ENCODE results near the gene RIMBP2. TPM values are rescaled to one million over a fixed set of nuclear protein-coding genes. Genes with fewer than 3 reads are reported as not detected.

The RIMBP2 gene
- total RNA-seq, 1 experiment from 2014 or later, result 0.95 TPM

GRCh38 chr12:130449291-130449690 is 266.8 kb downstream of the RIMBP2 start:
- no TSS peak for BruUV-seq (replicated peaks)
- no peak for TF ChIP-seq CTCF (conservative IDR thresholded peaks at IDR 0.05; ENCODE audit: low read depth, low read length)
- no peak for TF ChIP-seq EZH2 (IDR thresholded peaks at IDR 0.05; ENCODE audit: borderline replicate concordance, low read depth, low read length, poor library complexity, severe bottlenecking)
- CTCF ChIA-PET, result no interaction called here
- DNase-seq (ENCODE audit: low spot score), result no peak
- no peaks in the 10 kb centered on the region for H3K36me3 ChIP-seq (ENCODE audit: insufficient read depth, low read length, poor library complexity, severe bottlenecking)
- intact Hi-C loops (cut with micrococcal nuclease; ENCODE audit: unreplicated experiment), result no loop called here
- POLR2A ChIA-PET (ENCODE audit: low non-redundant PET), result no interaction called here
- no peak overlapping the region for H3K27ac ChIP-seq (ENCODE audit: low read depth, low read length, poor library complexity, severe bottlenecking)
- no peaks in the 10 kb centered on the region for H3K27me3 ChIP-seq (replicated peaks; ENCODE audit: insufficient read depth, low read depth, low read length, poor library complexity)
- H3K9me3 ChIP-seq (ENCODE audit: low read depth, low read length, poor library complexity, severe bottlenecking), result no peaks in the 10 kb centered on the region
- H3K4me3 ChIP-seq (ENCODE audit: low read depth, low read length, poor library complexity, severe bottlenecking), result no peak overlapping the region
- no peaks in the 10 kb centered on the region for H3K4me1 ChIP-seq (ENCODE audit: insufficient read depth, low read length, poor library complexity, severe bottlenecking)

GRCh38 chr12:130448044-130448821 is 267.9 kb downstream of the RIMBP2 start:
- no peak for DNase-seq (ENCODE audit: low spot score)
- TF ChIP-seq CTCF (conservative IDR thresholded peaks at IDR 0.05; ENCODE audit: low read depth, low read length) (no peak), EZH2 (IDR thresholded peaks at IDR 0.05; ENCODE audit: borderline replicate concordance, low read depth, low read length, poor library complexity, severe bottlenecking) (no peak)
- H3K4me1 ChIP-seq (ENCODE audit: insufficient read depth, low read length, poor library complexity, severe bottlenecking), result no peaks in the 10 kb centered on the region
- ChIA-PET CTCF (no interaction called here), POLR2A (ENCODE audit: low non-redundant PET) (no interaction called here)
- intact Hi-C loops (cut with micrococcal nuclease; ENCODE audit: unreplicated experiment), result no loop called here
- no peak overlapping the region for H3K4me3 ChIP-seq (ENCODE audit: low read depth, low read length, poor library complexity, severe bottlenecking)
- no peaks in the 10 kb centered on the region for H3K27me3 ChIP-seq (replicated peaks; ENCODE audit: insufficient read depth, low read depth, low read length, poor library complexity)
- no peaks in the 10 kb centered on the region for H3K9me3 ChIP-seq (ENCODE audit: low read depth, low read length, poor library complexity, severe bottlenecking)
- BruUV-seq (replicated peaks), result no TSS peak
- no peaks in the 10 kb centered on the region for H3K36me3 ChIP-seq (ENCODE audit: insufficient read depth, low read length, poor library complexity, severe bottlenecking)
- no peak overlapping the region for H3K27ac ChIP-seq (ENCODE audit: low read depth, low read length, poor library complexity, severe bottlenecking)

GRCh38 chr12:130447655-130447965 is 268.5 kb downstream of the RIMBP2 start:
- TF ChIP-seq EZH2 (IDR thresholded peaks at IDR 0.05; ENCODE audit: borderline replicate concordance, low read depth, low read length, poor library complexity, severe bottlenecking), result no peak
- TF ChIP-seq CTCF (conservative IDR thresholded peaks at IDR 0.05; ENCODE audit: low read depth, low read length), result no peak
- no peaks in the 10 kb centered on the region for H3K36me3 ChIP-seq (ENCODE audit: insufficient read depth, low read length, poor library complexity, severe bottlenecking)
- no peaks in the 10 kb centered on the region for H3K9me3 ChIP-seq (ENCODE audit: low read depth, low read length, poor library complexity, severe bottlenecking)
- no TSS peak for BruUV-seq (replicated peaks)
- intact Hi-C loops (cut with micrococcal nuclease; ENCODE audit: unreplicated experiment), result no loop called here
- no peaks in the 10 kb centered on the region for H3K27me3 ChIP-seq (replicated peaks; ENCODE audit: insufficient read depth, low read depth, low read length, poor library complexity)
- no peak overlapping the region for H3K27ac ChIP-seq (ENCODE audit: low read depth, low read length, poor library complexity, severe bottlenecking)
- ChIA-PET POLR2A (ENCODE audit: low non-redundant PET) (no interaction called here), CTCF (no interaction called here)
- H3K4me1 ChIP-seq (ENCODE audit: insufficient read depth, low read length, poor library complexity, severe bottlenecking), result no peaks in the 10 kb centered on the region
- H3K4me3 ChIP-seq (ENCODE audit: low read depth, low read length, poor library complexity, severe bottlenecking), result no peak overlapping the region
- DNase-seq (ENCODE audit: low spot score), result no peak
